Heart left ventricle (tissue), 16 donors: Measurements from ENCODE around the gene PGD. TPM values are rescaled to one million over a fixed set of nuclear protein-coding genes. Genes with fewer than 3 reads are reported as not detected.
A peak's percentile ranks its signal among the peaks of the same experiment; 100 is the strongest.
"Not testable (repeated sequence)": the region's sequence is repeated elsewhere in the genome, so short reads cannot be mapped to it uniquely, and the experiment has no call there.

Source experiments
- ATAC-seq, 4 donors: fragments of 200-7000 bp; cut with Tn5 transposase; one replicate each; pipeline ENCODE4 v1.9.1; 2020 to 2022; ENCODE audit warnings: moderate library complexity in 4 of 4, mild to moderate bottlenecking in 3 of 4, moderate number of reproducible peaks in 1 of 4
- DNase-seq, 5 donors: peaks; one replicate each; pipeline ENCODE4 v3.0.0-alpha.2; 2020
- H3K27ac ChIP-seq, 12 donors: fragments of 200-600 bp; sonication (generic) in 4 of 12; one replicate each; pipeline versions ENCODE4 v1.5.0 to v1.8.0; 2016 to 2022; ENCODE audit warnings: mild to moderate bottlenecking in 2 of 12
- H3K27me3 ChIP-seq, 9 donors: fragments of 200-600 bp; sonication (generic) in 2 of 9; one replicate each; pipeline versions ENCODE4 v1.5.1 to v1.8.0; 2016 to 2022; ENCODE audit warnings: mild to moderate bottlenecking in 3 of 9
- H3K36me3 ChIP-seq, 9 donors: fragments of 200-600 bp; sonication (generic) in 2 of 9; one replicate each; pipeline versions ENCODE4 v1.5.0 to v1.8.0; 2018 to 2022; ENCODE audit warnings: mild to moderate bottlenecking in 2 of 9
- H3K4me1 ChIP-seq, 12 donors: fragments of 200-600 bp; sonication (generic) in 4 of 12; one replicate each; pipeline versions ENCODE4 v1.5.0 to v1.8.0; 2016 to 2022; ENCODE audit warnings: mild to moderate bottlenecking in 3 of 12
- H3K4me3 ChIP-seq, 12 donors: fragments of 200-600 bp; sonication (generic) in 4 of 12; one replicate each; pipeline versions ENCODE4 v1.5.0 to v1.8.0; 2017 to 2022; ENCODE audit warnings: mild to moderate bottlenecking in 9 of 12, moderate library complexity in 4 of 12
- H3K9me3 ChIP-seq, 12 donors: fragments of 200-600 bp; sonication (generic) in 4 of 12; one replicate each; pipeline versions ENCODE4 v1.5.0 to v1.8.0; 2016 to 2022; ENCODE audit warnings: mild to moderate bottlenecking in 1 of 12
- POLR2A ChIP-seq, 2 donors: fragments of 450-650 bp; IDR thresholded peaks; one replicate each; pipeline ENCODE4 v1.6.1; 2017; ENCODE audit warnings: antibody characterized with exemption in 2 of 2, mild to moderate bottlenecking in 2 of 2, moderate library complexity in 2 of 2
- WGBS, 4 donors: extraction: QIAGEN DNeasy Blood & Tissue Kit in 2 of 4; methylation state at CpG; one replicate each; pipeline versions ENCODE4 v1.1.5 to v1.1.7; 2013 to 2018; 5-methylcytosine and 5-hydroxymethylcytosine counted together
- intact Hi-C, 10 donors: fragments of 100-400 bp; cut with DNase I; formaldehyde crosslinking; loops; one replicate each; pipeline versions ENCODE4 v1.11.1 to v1.14.2; 2022
- polyA plus RNA-seq, 2 donors: library from polyadenylated mRNA; stranded (reverse); fragments of 200-250 nt; gene quantifications; one replicate each; pipeline ENCODE4 v1.2.3, GENCODE V29; 2013
- total RNA-seq, 9 donors: library from RNA; depleted of rRNA in 2 of 9; stranded (reverse); fragments of >200 nt in 2 of 9; fragmentation: NEBNext Ultra II Directional in 3 of 9; extraction: Animal tissue kit (Norgen Biotek cat#: 25700) in 3 of 9; gene quantifications; one replicate each; pipeline versions ENCODE4 v1.1.0 to v1.2.4, GENCODE V29; 2016 to 2023
- TF ChIP-seq, protein P1 (sequence below), 12 donors: fragments of 200-600 bp; sonication (generic) in 4 of 12; IDR thresholded peaks; one replicate each; pipeline versions ENCODE4 v1.5.0 to v1.8.0; 2018 to 2022; ENCODE audit warnings: antibody characterized with exemption in 12 of 12, mild to moderate bottlenecking in 5 of 12
- donor health status: ischemic (EF 13 %, LVEDD 7.1; RV severe dilation, severe dysfunction).
- donor health status: healthy with polysubstance abuse.
- donor health status: DM: no; HTN: yes; CAD: no.
- donor health status: DM: no; HTN: no; CAD: no.
- donor health status: ischemic (EF 25% LVEDD 6.9; RV normal size, moderate dysfunction).
- donor health status: ischemic (EF 25% LVEDD 5.7; RV mildly dilated, moderate dysfunction).
- donor health status: healthy.
- donor health status: DM: yes; HTN: yes; CAD: no.
- donor health status: ischemic (EF 35%, LVEDD 5.7; RV mildly dilated, moderate dysfunction).
- donor health status: nonischemic (EF 11% LVEDD 7.7; RV severe dilation, severe dysfunction).
- donor health status: DM: yes; HTN: yes; CAD: no.
- donor health status: PGD.
- donor health status: ischemic (EF 29% LVEDD 5.4; RV normal size, mild dysfunction).
- donor health status: nonischemic (EF 23%, LVEDD 6.1; RV moderate dilation, normal function).

The PGD gene
- total and polyA plus RNA-seq, 11 donors: 13.3 to 95.2 (median 30.9) TPM

DNA sequence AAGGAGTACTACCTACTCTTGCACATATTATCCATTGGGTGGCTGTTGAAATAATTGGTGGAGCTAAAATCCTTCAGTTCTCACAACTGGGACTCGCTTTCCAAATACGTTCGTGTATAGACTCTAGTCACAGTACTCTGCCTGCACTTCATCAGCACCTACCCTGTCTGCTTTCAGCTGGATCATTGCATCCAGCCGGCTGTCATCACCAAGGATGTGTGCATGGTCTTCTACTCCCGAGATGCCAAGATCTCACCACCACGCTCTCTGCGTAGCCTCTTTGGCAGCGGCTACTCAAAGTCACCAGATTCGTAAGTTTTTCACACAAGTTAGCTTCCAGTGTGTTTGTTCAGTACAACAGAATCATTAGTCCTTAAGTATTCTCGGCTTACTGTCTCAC, 37.3 kb upstream of the PGD start:
- DNase-seq: peak in 3 of 5 donors; percentile 35 to 75 (median 71)
- no peaks in the 10 kb centered on the region for H3K9me3 ChIP-seq
- intact Hi-C loops: no loop called here
- H3K4me1 ChIP-seq: peaks cover 0 to 6% (median 0%) of the 10 kb centered on the region in 12 donors
- peak; percentile 91 to 95 (median 95) for ATAC-seq
- H3K36me3 ChIP-seq: peaks cover 0 to 73% (median 55%) of the 10 kb centered on the region in 9 donors
- TF ChIP-seq POLR2A (IDR thresholded peaks at IDR 0.05): no peak
- TF ChIP-seq, protein P1, sequence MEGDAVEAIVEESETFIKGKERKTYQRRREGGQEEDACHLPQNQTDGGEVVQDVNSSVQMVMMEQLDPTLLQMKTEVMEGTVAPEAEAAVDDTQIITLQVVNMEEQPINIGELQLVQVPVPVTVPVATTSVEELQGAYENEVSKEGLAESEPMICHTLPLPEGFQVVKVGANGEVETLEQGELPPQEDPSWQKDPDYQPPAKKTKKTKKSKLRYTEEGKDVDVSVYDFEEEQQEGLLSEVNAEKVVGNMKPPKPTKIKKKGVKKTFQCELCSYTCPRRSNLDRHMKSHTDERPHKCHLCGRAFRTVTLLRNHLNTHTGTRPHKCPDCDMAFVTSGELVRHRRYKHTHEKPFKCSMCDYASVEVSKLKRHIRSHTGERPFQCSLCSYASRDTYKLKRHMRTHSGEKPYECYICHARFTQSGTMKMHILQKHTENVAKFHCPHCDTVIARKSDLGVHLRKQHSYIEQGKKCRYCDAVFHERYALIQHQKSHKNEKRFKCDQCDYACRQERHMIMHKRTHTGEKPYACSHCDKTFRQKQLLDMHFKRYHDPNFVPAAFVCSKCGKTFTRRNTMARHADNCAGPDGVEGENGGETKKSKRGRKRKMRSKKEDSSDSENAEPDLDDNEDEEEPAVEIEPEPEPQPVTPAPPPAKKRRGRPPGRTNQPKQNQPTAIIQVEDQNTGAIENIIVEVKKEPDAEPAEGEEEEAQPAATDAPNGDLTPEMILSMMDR (IDR thresholded peaks at IDR 0.05): no peak
- no peak overlapping the region for H3K4me3 ChIP-seq
- WGBS, 4 donors: 46 to 72% (median 57%) methylated on average over 10 of the region's 10 CpGs
- peak overlapping the region in 1 of 12 donors; percentile 47 for H3K27ac ChIP-seq
- H3K27me3 ChIP-seq: no peaks in the 10 kb centered on the region

DNA sequence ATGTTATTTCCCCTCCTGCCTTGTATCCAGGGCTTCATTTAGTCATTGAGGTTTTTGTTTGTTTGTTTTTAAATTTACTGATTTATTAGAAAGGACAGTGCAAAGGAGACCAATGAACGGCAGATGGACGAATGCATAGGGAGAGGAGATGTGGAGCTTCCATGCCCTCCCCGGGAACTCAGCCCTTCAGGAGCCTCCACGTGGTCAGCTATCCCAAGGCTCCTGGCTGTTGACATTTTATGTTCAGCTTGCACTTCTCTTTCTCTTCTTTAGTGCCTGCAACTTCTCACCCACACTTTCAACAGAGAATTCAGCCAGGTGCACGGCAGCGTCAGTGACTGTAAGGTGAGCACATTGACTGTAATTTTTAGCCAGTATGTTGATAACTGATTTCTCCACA, 30.7 kb upstream of the PGD start:
- TF ChIP-seq, protein P1 (IDR thresholded peaks at IDR 0.05): no peak
- TF ChIP-seq POLR2A (IDR thresholded peaks at IDR 0.05): no peak

DNA sequence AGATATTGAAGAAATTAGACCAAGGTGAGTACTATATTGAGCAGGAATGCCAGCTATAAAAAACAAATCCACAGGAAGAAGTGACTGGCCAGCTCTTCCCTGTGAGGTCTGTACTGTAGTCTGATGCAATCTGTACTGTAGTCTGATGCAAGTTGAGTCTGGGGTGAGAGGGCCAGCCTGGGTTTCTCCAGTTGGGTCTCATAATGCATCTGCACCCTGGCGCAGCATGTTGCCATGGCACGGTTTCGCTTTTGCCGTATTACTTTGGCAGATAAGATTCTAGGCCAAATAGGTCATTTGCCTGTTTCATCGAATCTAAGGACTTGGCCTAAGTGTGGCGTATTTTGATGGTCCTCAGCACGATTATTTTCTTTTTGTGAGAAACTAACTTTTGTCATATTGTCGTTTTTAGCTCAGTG, 24.4 kb upstream of the PGD start:
- WGBS, 4 donors: 93 to 96% (median 94%) methylated on average over 8 of the region's 8 CpGs
- Histone ChIP-seq H3K9me3 (no peaks in the 10 kb centered on the region), H3K27me3 (no peaks in the 10 kb centered on the region), H3K27ac (no peak overlapping the region), H3K4me3 (no peak overlapping the region), H3K36me3 (peaks cover 0 to 81% (median 72%) of the 10 kb centered on the region in 9 donors), H3K4me1 (peaks cover 0 to 16% (median 5%) of the 10 kb centered on the region in 12 donors)
- ATAC-seq: no peak
- intact Hi-C loops: loop anchor here in 1 of 10 donors (10.0 kb wide), 1 partner anchor 120 kb away; no protein-coding TSS in a partner anchor
- DNase-seq: no peak
- TF ChIP-seq, protein P1 (IDR thresholded peaks at IDR 0.05): no peak
- no peak for TF ChIP-seq POLR2A (IDR thresholded peaks at IDR 0.05)

More for the DNA sequence above, 30.7 kb upstream of the PGD start:
- intact Hi-C loops: no loop called here
- H3K9me3 ChIP-seq: no peaks in the 10 kb centered on the region
- 45 to 69% (median 62%) methylated on average over 6 of the region's 6 CpGs for WGBS, 4 donors
- DNase-seq: no peak
- H3K36me3 ChIP-seq: peaks cover 0 to 95% (median 83%) of the 10 kb centered on the region in 9 donors
- H3K4me3 ChIP-seq: no peak overlapping the region
- no peaks in the 10 kb centered on the region for H3K4me1 ChIP-seq
- peak in 1 of 4 donors; percentile 28 for ATAC-seq
- H3K27me3 ChIP-seq: no peaks in the 10 kb centered on the region
- H3K27ac ChIP-seq: no peak overlapping the region

DNA sequence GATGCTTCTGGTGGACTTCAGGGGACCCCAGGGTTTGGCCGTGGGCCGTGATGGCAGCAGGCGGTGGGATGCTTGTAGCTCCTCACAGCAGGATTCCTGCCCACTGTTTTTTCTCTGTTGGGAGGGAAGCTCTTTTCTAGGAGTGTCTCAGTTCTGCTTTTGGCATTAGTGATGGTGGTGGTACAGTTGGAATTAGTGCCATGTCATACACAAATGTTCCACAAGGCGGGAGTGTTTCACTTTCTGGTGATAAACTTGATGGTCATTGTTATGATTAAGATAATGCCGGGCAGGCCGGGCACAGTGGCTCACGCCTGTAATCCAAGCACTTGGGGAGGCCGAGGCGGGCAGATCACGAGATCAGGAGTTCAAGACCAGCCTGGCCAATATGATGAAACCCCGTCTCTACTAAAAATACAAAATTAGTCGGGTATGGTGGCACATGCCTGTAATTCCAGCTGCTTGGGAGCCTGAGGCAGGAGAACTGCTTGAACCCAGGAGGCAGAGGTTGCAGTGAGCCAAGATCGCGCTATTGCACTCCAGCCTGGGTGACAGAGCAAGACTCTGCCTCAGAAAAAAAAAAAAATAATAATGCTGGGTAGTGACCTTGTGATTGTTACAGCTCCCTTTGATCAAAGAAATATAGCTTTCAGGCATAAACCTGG, 21.4 kb upstream of the PGD start:
- TF ChIP-seq, protein P1 (IDR thresholded peaks at IDR 0.05): peak; percentile 56 to 77 (median 67)
- ATAC-seq (peak; percentile 73 to 87 (median 86)), DNase-seq (peak; percentile 51 to 68 (median 65))
- intact Hi-C loops: loop anchor here in 9 of 10 donors (1.0 to 10.0 kb wide), 6 partner anchors 49 to 117 kb away; no protein-coding TSS in a partner anchor
- 27 to 32% (median 30%) methylated on average over 14 of the region's 14 CpGs for WGBS, 4 donors
- Histone ChIP-seq H3K36me3 (peaks cover 0 to 65% (median 48%) of the 10 kb centered on the region in 9 donors), H3K27ac (peak overlapping the region in 9 of 12 donors; percentile 37 to 78 (median 44)), H3K4me1 (peaks cover 0 to 16% (median 5%) of the 10 kb centered on the region in 12 donors)
- H3K27me3 ChIP-seq, H3K9me3 ChIP-seq, H3K4me3 ChIP-seq: not testable (repeated sequence)
